OCI-LY7 (cell line): Measurements from ENCODE around the gene PADI3. TPM values are rescaled to one million over a fixed set of nuclear protein-coding genes. Genes with fewer than 3 reads are reported as not detected.

Experiments used
- BruUV-seq: library from RNA; stranded (reverse); fragments of 400-500 nt; replicated peaks from 2 replicates; lab custom pipeline; 2021; lab: Mats Ljungman, UMichigan
- CTCF ChIA-PET: fragments of 300-600 bp; sonication (Branson Sonifier 250); formaldehyde crosslinking; loops from one replicate; lab custom pipeline; 2022; ENCODE audit warnings: antibody characterized with exemption; ENCODE audit not compliant: unreplicated experiment; lab: Charles Lee
- POLR2A ChIA-PET: fragments of 300-600 bp; sonication (Branson Sonifier 250); formaldehyde crosslinking; loops from one replicate; lab custom pipeline; 2022; ENCODE audit warnings: antibody characterized with exemption; lab: Charles Lee
- DNase-seq: peaks from one replicate; pipeline ENCODE4 v3.0.0-alpha.2; 2015; ENCODE audit warnings: low spot score
- H2AFZ ChIP-seq: fragments of 200-600 bp; sonication (generic), shearing (Covaris generic); 2 replicates; pipeline ENCODE4 v1.6.1; 2014; ENCODE audit warnings: mild to moderate bottlenecking, antibody characterized with exemption, low read length, moderate library complexity
- H3K27ac ChIP-seq: fragments of 200-600 bp; sonication (generic); 2 replicates; pipeline ENCODE4 v1.5.1; 2014; ENCODE audit warnings: mixed run types, low read depth, mild to moderate bottlenecking, moderate library complexity, low read length, inconsistent platforms; ENCODE audit not compliant: poor library complexity, severe bottlenecking
- H3K36me3 ChIP-seq: fragments of 200-600 bp; sonication (generic); 2 replicates; pipeline ENCODE4 v1.6.1; 2014; ENCODE audit warnings: mild to moderate bottlenecking, antibody characterized with exemption, low read length, moderate library complexity, mixed read lengths; ENCODE audit not compliant: insufficient read depth
- H3K4me1 ChIP-seq: fragments of 200-600 bp; sonication (generic); 2 replicates; pipeline ENCODE4 v1.5.1; 2014; ENCODE audit warnings: mild to moderate bottlenecking, low read length; ENCODE audit not compliant: insufficient read depth, poor library complexity, severe bottlenecking
- H3K4me2 ChIP-seq: fragments of 200-600 bp; sonication (generic); 2 replicates; pipeline ENCODE4 v1.6.1; 2014; ENCODE audit warnings: mild to moderate bottlenecking, low read length
- H3K4me3 ChIP-seq: fragments of 200-600 bp; sonication (generic); 2 replicates; pipeline ENCODE4 v1.5.1; 2014; ENCODE audit warnings: mild to moderate bottlenecking, low read depth, low read length; ENCODE audit not compliant: poor library complexity, severe bottlenecking
- H3K79me2 ChIP-seq: fragments of 200-600 bp; sonication (generic); 2 replicates; pipeline ENCODE4 v1.6.1; 2016; ENCODE audit warnings: low read depth, mild to moderate bottlenecking, low read length, moderate library complexity, mixed read lengths; ENCODE audit not compliant: insufficient read depth
- H3K9me2 ChIP-seq: fragments of 200-600 bp; sonication (generic); 2 replicates; pipeline ENCODE4 v1.6.1; 2016; ENCODE audit warnings: mild to moderate bottlenecking, low read length, mixed read lengths; ENCODE audit not compliant: insufficient read depth
- H3K9me3 ChIP-seq: fragments of 200-600 bp; sonication (generic); 2 replicates; pipeline ENCODE4 v1.6.1; 2014; ENCODE audit warnings: mild to moderate bottlenecking, mixed run types, low read length, mixed read lengths
- H4K20me1 ChIP-seq: fragments of 200-600 bp; sonication (generic); 2 replicates; pipeline ENCODE4 v1.6.1; 2014; ENCODE audit warnings: mild to moderate bottlenecking, antibody characterized with exemption, low read length, moderate library complexity, mixed read lengths; ENCODE audit not compliant: insufficient read depth
- EZH2phosphoT487 ChIP-seq: fragments of 200-600 bp; sonication (generic); IDR thresholded peaks from 2 replicates; pipeline ENCODE4 v1.6.1; 2018; ENCODE audit warnings: low read depth, borderline replicate concordance, mild to moderate bottlenecking, mixed run types, antibody characterized with exemption, low read length, moderate library complexity, mixed read lengths
- intact Hi-C: fragments of 100-400 bp; cut with micrococcal nuclease; formaldehyde crosslinking; loops from one replicate; pipeline ENCODE4 v1.10.0; 2022; ENCODE audit not compliant: unreplicated experiment
- total RNA-seq, 2 experiments: library from RNA; depleted of rRNA in 1 of 2; stranded (reverse); fragments of >200 nt in 1 of 2; shearing (Covaris generic) in 1 of 2; gene quantifications; 2 replicates each; pipeline ENCODE4 v1.2.3, GENCODE V29; 2014 to 2022
- TF ChIP-seq, protein P1 (sequence below): fragments of 200-600 bp; sonication (generic); conservative IDR thresholded peaks from 2 replicates; pipeline ENCODE4 v1.5.1; 2014; ENCODE audit warnings: mild to moderate bottlenecking, antibody characterized with exemption, low read length, moderate library complexity, mixed read lengths

The PADI3 gene
- total RNA-seq, 2 experiments from 2014 or later = not detected

- H3K4me2 ChIP-seq = no peak overlapping the region
Measured at GRCh38 chr1:17233675-17234320, 15.1 kb upstream of the PADI3 start.

DNA sequence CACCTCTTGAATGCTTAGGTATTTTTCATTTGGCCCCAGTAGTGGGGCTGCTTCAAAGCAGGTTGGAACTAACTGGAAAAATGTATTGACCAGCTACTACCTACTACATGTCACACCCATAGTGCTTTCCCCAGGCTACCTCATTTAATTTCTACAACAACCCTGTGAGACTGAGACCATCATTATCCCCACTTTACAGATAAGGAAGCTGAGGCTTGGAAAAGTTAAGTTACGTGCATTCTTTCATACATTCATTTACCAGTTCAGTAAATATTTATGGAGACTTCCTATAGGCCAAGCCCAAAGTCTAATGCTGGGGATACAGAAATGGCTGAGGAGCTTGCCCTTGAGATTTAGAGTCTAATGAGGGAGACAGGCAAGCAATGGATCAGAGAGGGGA lies 14.5 kb upstream of the PADI3 start:
- Histone ChIP-seq H3K27ac (no peak overlapping the region), H3K4me3 (no peak overlapping the region), H3K79me2 (no peaks in the 10 kb centered on the region), H2AFZ (no peak overlapping the region), H3K4me2 (no peak overlapping the region), H3K36me3 (no peaks in the 10 kb centered on the region), H3K9me2 (no peaks in the 10 kb centered on the region), H4K20me1 (no peaks in the 10 kb centered on the region), H3K4me1 (peaks cover 8% of the 10 kb centered on the region), H3K9me3 (no peaks in the 10 kb centered on the region)
- intact Hi-C loops = no loop called here
- CTCF ChIA-PET = no interaction called here
- BruUV-seq = no TSS peak
- POLR2A ChIA-PET = interaction anchor here (0.8 kb wide), 1 partner anchor 112 kb away, joined by 4 read pairs; no protein-coding TSS in a partner anchor
- no peak for DNase-seq
- TF ChIP-seq, protein P1, sequence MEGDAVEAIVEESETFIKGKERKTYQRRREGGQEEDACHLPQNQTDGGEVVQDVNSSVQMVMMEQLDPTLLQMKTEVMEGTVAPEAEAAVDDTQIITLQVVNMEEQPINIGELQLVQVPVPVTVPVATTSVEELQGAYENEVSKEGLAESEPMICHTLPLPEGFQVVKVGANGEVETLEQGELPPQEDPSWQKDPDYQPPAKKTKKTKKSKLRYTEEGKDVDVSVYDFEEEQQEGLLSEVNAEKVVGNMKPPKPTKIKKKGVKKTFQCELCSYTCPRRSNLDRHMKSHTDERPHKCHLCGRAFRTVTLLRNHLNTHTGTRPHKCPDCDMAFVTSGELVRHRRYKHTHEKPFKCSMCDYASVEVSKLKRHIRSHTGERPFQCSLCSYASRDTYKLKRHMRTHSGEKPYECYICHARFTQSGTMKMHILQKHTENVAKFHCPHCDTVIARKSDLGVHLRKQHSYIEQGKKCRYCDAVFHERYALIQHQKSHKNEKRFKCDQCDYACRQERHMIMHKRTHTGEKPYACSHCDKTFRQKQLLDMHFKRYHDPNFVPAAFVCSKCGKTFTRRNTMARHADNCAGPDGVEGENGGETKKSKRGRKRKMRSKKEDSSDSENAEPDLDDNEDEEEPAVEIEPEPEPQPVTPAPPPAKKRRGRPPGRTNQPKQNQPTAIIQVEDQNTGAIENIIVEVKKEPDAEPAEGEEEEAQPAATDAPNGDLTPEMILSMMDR = no peak
- TF ChIP-seq EZH2phosphoT487 = no peak

More at GRCh38 chr1:17233675-17234320, 15.1 kb upstream of the PADI3 start:
- H4K20me1 ChIP-seq = no peaks in the 10 kb centered on the region
- H3K9me3 ChIP-seq = no peaks in the 10 kb centered on the region
- no TSS peak for BruUV-seq
- no peak overlapping the region for H3K27ac ChIP-seq
- H2AFZ ChIP-seq = no peak overlapping the region
- intact Hi-C loops = no loop called here
- no peaks in the 10 kb centered on the region for H3K36me3 ChIP-seq
- POLR2A ChIA-PET = interaction anchor here (0.8 kb wide), 1 partner anchor 112 kb away, joined by 4 read pairs; no protein-coding TSS in a partner anchor
- CTCF ChIA-PET = no interaction called here
- TF ChIP-seq EZH2phosphoT487 = no peak
- TF ChIP-seq, protein P1 = no peak
- no peak overlapping the region for H3K4me3 ChIP-seq
- DNase-seq = no peak
- no peaks in the 10 kb centered on the region for H3K79me2 ChIP-seq
- H3K4me1 ChIP-seq = peaks cover 8% of the 10 kb centered on the region
- no peaks in the 10 kb centered on the region for H3K9me2 ChIP-seq

GRCh38 chr1:17235135-17235885 lies 13.6 kb upstream of the PADI3 start:
- no peaks in the 10 kb centered on the region for H4K20me1 ChIP-seq
- no peak for DNase-seq
- H3K9me3 ChIP-seq = no peaks in the 10 kb centered on the region
- TF ChIP-seq EZH2phosphoT487 = no peak
- TF ChIP-seq, protein P1 = no peak
- H3K4me2 ChIP-seq = no peak overlapping the region
- no TSS peak for BruUV-seq
- H3K4me3 ChIP-seq = no peak overlapping the region
- ChIA-PET POLR2A (no interaction called here), CTCF (no interaction called here)
- no peaks in the 10 kb centered on the region for H3K9me2 ChIP-seq
- no peaks in the 10 kb centered on the region for H3K36me3 ChIP-seq
- peaks cover 8% of the 10 kb centered on the region for H3K4me1 ChIP-seq
- intact Hi-C loops = loop anchor here (5.0 kb wide), 1 partner anchor 93 kb away; no protein-coding TSS in a partner anchor
- H3K27ac ChIP-seq = no peak overlapping the region
- H3K79me2 ChIP-seq = no peaks in the 10 kb centered on the region
- no peak overlapping the region for H2AFZ ChIP-seq
